Measurements from ENCODE around the gene ABCF1.

Gene ABCF1

GRCh38 chr6:30564114-30564513 lies 7.1 kb upstream of the ABCF1 start:
- TF ChIP-seq MYC (IDR thresholded peaks at IDR 0.05; ENCODE audit: low read depth, low read length) (no peak), MAX (IDR thresholded peaks at IDR 0.05; ENCODE audit: low read depth, low read length) (no peak), POLR2A (IDR thresholded peaks at IDR 0.05; ENCODE audit: extremely low read depth, insufficient read length) (no peak), CTCF (IDR thresholded peaks at IDR 0.05; ENCODE audit: low read depth, low read length) (no peak)
- no peak overlapping the region for H3K4me3 ChIP-seq (ENCODE audit: low read depth, low read length)
- DNase-seq (ENCODE audit: low read depth): no peak

- DNase-seq (ENCODE audit: low read depth): no peak
- H3K4me3 ChIP-seq (ENCODE audit: low read depth, low read length): no peak overlapping the region
- TF ChIP-seq CTCF (IDR thresholded peaks at IDR 0.05; ENCODE audit: low read depth, low read length) (no peak), POLR2A (IDR thresholded peaks at IDR 0.05; ENCODE audit: extremely low read depth, insufficient read length) (no peak), MYC (IDR thresholded peaks at IDR 0.05; ENCODE audit: low read depth, low read length) (no peak), MAX (IDR thresholded peaks at IDR 0.05; ENCODE audit: low read depth, low read length) (no peak)
These were observed 5.5 kb upstream of the ABCF1 start for GRCh38 chr6:30565772-30566171.

- H3K4me3 ChIP-seq (ENCODE audit: low read depth, low read length): no peak overlapping the region
- no peak for TF ChIP-seq CTCF (IDR thresholded peaks at IDR 0.05; ENCODE audit: low read depth, low read length)
- TF ChIP-seq MAX (IDR thresholded peaks at IDR 0.05; ENCODE audit: low read depth, low read length): no peak
- TF ChIP-seq MYC (IDR thresholded peaks at IDR 0.05; ENCODE audit: low read depth, low read length): no peak
- TF ChIP-seq POLR2A (IDR thresholded peaks at IDR 0.05; ENCODE audit: extremely low read depth, insufficient read length): no peak
- no peak for DNase-seq (ENCODE audit: low read depth)
These were observed 3.0 kb upstream of the ABCF1 start for GRCh38 chr6:30568245-30568644.

- H3K4me3 ChIP-seq (ENCODE audit: low read depth, low read length): peak overlapping the region; percentile 74
- TF ChIP-seq MYC (IDR thresholded peaks at IDR 0.05; ENCODE audit: low read depth, low read length) (no peak), MAX (IDR thresholded peaks at IDR 0.05; ENCODE audit: low read depth, low read length) (no peak), CTCF (IDR thresholded peaks at IDR 0.05; ENCODE audit: low read depth, low read length) (no peak), POLR2A (IDR thresholded peaks at IDR 0.05; ENCODE audit: extremely low read depth, insufficient read length) (no peak)
- DNase-seq (ENCODE audit: low read depth): no peak
These were observed 979 bp upstream of the ABCF1 start for GRCh38 chr6:30570263-30570662.

GRCh38 chr6:30570740-30571074 lies 535 bp upstream of the ABCF1 start:
- peak; percentile 48 for DNase-seq (ENCODE audit: low read depth)
- H3K4me3 ChIP-seq (ENCODE audit: low read depth, low read length): peak overlapping the region; percentile 74
- no peak for TF ChIP-seq CTCF (IDR thresholded peaks at IDR 0.05; ENCODE audit: low read depth, low read length)
- no peak for TF ChIP-seq MYC (IDR thresholded peaks at IDR 0.05; ENCODE audit: low read depth, low read length)
- no peak for TF ChIP-seq MAX (IDR thresholded peaks at IDR 0.05; ENCODE audit: low read depth, low read length)
- no peak for TF ChIP-seq POLR2A (IDR thresholded peaks at IDR 0.05; ENCODE audit: extremely low read depth, insufficient read length)

- H3K4me3 ChIP-seq (ENCODE audit: low read depth, low read length): peak overlapping the region; percentile 87
- DNase-seq (ENCODE audit: low read depth): no peak
- TF ChIP-seq MYC (IDR thresholded peaks at IDR 0.05; ENCODE audit: low read depth, low read length) (no peak), MAX (IDR thresholded peaks at IDR 0.05; ENCODE audit: low read depth, low read length) (peak; percentile 72; the same call in 1 of the 2 replicates), CTCF (IDR thresholded peaks at IDR 0.05; ENCODE audit: low read depth, low read length) (no peak), POLR2A (IDR thresholded peaks at IDR 0.05; ENCODE audit: extremely low read depth, insufficient read length) (no peak)
These were observed 480 bp downstream of the ABCF1 start for GRCh38 chr6:30571762-30572082.

All from NB4 (cell line).